Panc1 (cell line): ENCODE data around the gene PELI2.

Experiments
- CTCF ChIP-seq: fragments of 450-650 bp; IDR thresholded peaks from 2 replicates; pipeline ENCODE4 v1.5.1; 2017; ENCODE audit warnings: mild to moderate bottlenecking
- POLR2AphosphoS5 ChIP-seq: IDR thresholded peaks from 2 replicates; pipeline ENCODE4 v1.6.1; 2012; ENCODE audit warnings: mild to moderate bottlenecking, low read depth, low read length, moderate library complexity
- SIN3A ChIP-seq: IDR thresholded peaks from 2 replicates; pipeline ENCODE4 v1.6.1; 2012; ENCODE audit warnings: low read depth, mild to moderate bottlenecking, low read length, moderate library complexity, borderline replicate concordance; ENCODE audit not compliant: insufficient read depth
- TCF7L2 ChIP-seq: IDR thresholded peaks from 2 replicates; pipeline ENCODE4 v1.6.1; 2011; ENCODE audit warnings: mild to moderate bottlenecking, low read depth, low read length, inconsistent platforms
- TF ChIP-seq, protein P1 (sequence below), 2 experiments: IDR thresholded peaks; 2 replicates each; pipeline ENCODE4 v1.6.1; 2011 to 2012; ENCODE audit warnings: low read depth in 2 of 2, control low read depth in 1 of 2, low read length in 1 of 2, mild to moderate bottlenecking in 1 of 2, moderate library complexity in 1 of 2; ENCODE audit not compliant: insufficient read depth in 1 of 2

DNA sequence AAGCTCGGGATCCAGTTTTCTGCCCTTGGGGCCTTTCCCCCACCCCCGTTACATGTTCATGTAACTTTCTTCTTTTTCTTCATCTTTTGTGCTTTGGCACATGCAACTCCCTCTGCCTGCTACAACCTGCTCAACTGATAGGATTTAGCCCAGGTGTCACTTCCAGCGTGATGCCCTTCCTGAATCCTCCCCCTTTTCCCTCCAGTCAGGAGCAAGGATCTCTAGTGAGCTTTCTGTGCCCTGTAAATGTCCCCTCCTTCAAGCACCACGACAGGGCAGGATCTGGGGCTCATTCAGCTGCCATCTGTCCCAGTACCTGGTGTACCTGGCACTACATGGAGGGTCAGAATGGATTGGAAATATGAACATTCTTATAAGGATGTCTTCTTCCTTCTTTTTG lies 15.3 kb downstream of the PELI2 start:
- no peak for TF ChIP-seq CTCF
- no peak for TF ChIP-seq POLR2AphosphoS5
- TF ChIP-seq, protein P1, sequence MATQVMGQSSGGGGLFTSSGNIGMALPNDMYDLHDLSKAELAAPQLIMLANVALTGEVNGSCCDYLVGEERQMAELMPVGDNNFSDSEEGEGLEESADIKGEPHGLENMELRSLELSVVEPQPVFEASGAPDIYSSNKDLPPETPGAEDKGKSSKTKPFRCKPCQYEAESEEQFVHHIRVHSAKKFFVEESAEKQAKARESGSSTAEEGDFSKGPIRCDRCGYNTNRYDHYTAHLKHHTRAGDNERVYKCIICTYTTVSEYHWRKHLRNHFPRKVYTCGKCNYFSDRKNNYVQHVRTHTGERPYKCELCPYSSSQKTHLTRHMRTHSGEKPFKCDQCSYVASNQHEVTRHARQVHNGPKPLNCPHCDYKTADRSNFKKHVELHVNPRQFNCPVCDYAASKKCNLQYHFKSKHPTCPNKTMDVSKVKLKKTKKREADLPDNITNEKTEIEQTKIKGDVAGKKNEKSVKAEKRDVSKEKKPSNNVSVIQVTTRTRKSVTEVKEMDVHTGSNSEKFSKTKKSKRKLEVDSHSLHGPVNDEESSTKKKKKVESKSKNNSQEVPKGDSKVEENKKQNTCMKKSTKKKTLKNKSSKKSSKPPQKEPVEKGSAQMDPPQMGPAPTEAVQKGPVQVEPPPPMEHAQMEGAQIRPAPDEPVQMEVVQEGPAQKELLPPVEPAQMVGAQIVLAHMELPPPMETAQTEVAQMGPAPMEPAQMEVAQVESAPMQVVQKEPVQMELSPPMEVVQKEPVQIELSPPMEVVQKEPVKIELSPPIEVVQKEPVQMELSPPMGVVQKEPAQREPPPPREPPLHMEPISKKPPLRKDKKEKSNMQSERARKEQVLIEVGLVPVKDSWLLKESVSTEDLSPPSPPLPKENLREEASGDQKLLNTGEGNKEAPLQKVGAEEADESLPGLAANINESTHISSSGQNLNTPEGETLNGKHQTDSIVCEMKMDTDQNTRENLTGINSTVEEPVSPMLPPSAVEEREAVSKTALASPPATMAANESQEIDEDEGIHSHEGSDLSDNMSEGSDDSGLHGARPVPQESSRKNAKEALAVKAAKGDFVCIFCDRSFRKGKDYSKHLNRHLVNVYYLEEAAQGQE (IDR thresholded peaks at IDR 0.05; ENCODE audit: insufficient read depth in 1 of 2, low read depth in 2 of 2, low read length in 1 of 2) = no peak
- TF ChIP-seq SIN3A = no peak
- TF ChIP-seq TCF7L2 = no peak
